NCI-H1417 treated with DMSO at 0.1 percent for 48 hours (cell line): Measurements from ENCODE around the gene UBE2G2.

Experiments used
- DNase-seq: peaks from one replicate; lab custom pipeline; 2025; lab: John Stamatoyannopoulos, UW

The UBE2G2 gene

DNA sequence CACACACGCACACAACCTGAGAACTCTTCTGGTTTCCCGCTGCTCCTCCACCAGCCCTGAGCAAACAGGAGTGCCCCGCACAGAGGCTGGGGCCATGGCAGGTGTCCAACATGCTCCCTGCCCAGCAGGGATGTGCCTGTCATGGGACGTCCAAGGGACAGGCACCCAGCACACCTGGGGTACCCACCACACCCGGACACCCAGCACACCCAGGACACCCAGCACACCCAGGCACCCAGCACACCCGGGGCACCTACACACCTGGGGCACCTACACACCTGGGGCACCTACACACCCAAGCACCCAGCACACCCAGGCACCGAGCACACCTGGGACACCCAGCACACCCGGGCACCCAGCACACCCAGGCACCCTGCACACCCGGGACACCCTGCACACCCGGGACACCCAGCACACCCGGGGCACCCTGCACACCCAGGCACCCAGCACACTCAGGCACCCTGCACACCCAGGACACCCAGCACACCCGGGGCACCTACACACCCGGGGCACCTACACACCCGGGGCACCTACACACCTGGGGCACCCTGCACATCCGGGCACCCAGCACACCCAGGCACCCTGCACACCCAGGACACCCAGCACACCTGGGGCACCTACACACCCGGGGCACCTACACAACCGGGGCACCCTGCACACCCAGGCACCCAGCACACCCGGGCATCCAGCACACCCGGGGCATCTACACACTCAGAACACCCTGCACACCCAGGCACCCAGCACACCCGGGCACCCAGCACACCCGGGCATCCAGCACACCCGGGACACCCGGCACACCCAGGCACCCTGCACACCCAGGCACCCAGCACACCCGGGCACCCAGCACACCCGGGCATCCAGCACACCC lies 37.9 kb downstream of the UBE2G2 start:
- no peak for DNase-seq

DNA sequence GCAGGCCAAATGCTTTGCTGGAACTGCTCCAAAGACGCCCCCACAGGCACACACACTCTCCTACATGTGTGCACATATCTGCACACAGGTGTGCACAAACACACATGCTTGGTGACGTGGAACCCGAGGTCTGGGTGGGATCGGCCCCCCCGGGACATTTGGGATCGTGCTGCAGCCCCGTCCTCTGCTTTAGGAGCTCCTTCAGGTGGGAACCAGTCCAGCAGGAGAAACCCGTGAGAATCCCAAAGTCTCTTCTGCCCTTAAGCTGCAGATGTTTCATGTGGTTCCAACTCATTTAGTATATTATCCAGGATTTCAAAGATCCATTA lies 38.6 kb downstream of the UBE2G2 start:
- DNase-seq = no peak

DNA sequence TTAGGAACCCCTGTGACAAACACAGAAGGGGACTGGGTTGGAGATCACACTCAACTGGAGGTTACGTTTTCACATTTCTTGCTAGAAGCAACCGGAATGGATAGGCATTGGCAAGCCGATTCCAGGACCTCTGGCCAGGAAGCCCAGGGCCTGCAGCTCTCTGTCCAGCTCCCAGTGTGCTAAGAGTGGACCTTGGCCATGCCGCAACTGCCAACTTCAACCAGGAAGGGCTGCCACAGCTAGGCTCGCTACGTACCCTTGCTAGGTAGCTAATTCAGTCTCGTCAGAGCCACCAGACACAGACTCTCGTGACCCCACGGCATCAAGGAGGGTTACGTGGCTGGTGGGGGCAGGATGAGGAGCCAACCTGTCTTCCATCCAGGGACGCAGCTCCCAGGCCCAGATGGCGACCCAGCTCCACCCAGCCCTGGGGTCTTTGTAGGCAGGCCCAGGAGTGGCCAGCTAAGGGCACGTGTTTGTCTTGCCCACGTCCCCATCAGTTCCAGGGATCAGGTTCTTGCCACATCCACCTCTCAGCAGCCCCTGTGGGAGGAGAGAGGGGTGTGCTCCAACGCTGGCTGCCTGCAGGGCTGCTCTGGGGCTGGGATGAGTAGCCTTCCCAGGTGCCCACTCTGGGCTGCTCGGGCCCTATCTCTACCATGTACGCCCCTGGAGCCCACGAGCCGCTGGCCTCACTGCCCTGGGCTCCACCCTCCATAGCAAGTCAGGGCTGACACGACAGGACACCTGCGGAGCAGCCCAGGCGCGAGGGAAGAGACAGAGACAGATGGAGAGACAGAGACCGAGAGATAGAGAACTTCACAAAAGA lies 39.2 kb downstream of the UBE2G2 start:
- no peak for DNase-seq

GRCh38 chr21:44761747-44762208 lies 39.8 kb downstream of the UBE2G2 start:
- no peak for DNase-seq

DNA sequence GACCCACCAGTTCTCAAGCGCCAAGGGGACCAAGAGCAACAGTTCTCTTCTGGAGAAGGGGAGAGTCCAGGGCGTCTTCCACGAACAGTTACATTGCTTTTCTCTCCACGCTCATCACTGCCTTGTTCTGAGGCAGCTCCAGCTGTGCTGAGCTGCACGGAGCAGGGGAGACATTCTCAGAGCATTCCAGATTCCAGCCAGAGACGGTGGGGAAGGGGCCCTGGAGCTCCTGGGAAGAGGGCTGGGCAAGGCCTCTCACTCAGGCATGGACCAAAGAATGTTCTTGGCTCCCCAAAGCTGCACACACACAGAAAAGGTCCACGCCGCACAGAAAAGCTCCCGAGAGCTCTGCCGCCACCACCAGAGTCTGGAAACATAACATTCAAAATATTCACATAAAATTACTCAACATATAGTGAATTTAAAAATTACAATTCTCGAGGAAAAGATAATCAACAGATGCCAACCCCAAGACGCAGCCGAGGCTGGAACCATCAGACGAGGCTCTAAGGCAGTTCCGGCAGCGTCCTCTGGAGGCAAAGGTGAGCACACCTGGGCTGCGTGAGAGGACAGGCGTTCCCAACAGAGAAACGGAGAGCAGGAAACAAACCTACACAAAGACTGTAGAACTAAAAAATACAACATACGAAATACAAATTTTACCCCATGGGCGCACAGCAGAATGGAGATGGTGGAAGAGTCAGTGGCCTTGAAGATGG lies 40.5 kb downstream of the UBE2G2 start:
- DNase-seq = no peak

DNA sequence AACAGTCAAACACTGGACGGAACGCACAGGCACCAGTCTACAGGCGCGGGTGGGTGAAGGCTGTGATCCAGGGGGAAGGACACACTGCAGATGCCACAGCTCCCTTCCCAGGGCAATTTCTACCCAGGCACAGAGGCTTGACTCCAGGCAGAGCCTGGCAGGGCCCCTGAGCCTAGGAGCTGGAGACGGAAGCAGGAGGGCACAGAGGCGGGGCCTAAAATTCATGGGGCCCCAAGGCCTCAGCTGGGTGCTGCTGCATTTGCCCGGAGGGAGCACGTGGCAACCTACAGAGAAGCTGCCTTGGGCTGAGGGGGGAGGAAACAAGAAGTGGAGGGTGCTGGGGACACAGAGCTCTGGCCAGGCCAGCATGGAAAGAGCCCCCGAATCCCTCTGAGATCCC lies 41.2 kb downstream of the UBE2G2 start:
- no peak for DNase-seq

DNA sequence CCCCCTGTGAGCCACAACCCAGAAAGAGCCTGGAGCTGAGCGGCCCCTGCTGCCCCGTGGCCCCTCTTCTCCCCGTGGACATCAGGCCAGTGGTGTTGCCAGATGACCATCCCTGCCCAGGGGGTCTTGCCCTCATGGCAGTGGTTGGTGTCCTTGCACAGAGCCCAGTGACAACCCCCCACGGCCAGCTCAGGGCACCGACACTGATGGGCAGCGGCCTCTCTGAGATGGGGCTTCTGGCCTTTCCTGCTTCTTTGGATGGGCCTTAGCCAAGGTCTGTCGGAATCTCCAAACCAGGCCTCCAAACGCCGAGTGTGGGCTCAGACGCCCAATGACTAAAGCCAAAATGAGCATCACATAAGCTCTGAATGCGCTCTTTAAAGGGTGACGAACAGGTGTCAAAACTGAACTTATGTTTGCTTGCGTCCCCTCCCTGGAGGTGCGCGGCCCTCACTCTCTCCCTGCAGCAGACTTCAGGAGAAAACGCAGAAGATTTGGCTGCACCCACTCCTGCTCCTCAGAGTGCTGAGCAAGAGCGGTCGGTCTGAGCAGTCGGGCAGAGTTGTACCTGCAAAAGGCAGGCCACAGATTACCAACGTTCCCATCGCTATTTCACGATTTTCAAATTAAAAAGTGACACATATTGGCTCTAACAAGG lies 41.9 kb downstream of the UBE2G2 start:
- no peak for DNase-seq

GRCh38 chr21:44758781-44759627 lies 42.6 kb downstream of the UBE2G2 start:
- no peak for DNase-seq

- DNase-seq = no peak
Observed at GRCh38 chr21:44758141-44758561, 43.5 kb downstream of the UBE2G2 start.

- no peak for DNase-seq
Observed at GRCh38 chr21:44757731-44758130, 43.9 kb downstream of the UBE2G2 start.

- no peak for DNase-seq
Observed at GRCh38 chr21:44756423-44757185, 45.0 kb downstream of the UBE2G2 start.

DNA sequence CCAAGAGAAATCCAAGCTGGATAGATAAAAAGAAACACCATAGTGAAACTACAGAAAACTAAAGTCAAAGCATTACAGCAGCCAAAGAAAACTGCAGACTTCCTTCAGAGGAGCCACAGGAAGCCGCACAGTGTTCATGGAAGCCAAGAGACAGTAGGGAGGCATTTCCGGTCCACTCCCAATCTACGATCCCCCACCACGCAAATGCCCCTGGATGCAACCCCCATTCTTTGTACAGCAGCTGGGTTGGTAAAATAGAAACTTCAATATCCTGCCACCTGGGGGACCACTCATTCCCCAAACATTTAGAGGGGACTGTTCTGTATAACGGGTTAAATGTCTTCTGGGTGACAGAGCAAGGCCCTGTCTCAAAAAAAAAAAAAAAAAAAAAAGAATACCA lies 46.4 kb downstream of the UBE2G2 start:
- no peak for DNase-seq

GRCh38 chr21:44753357-44753756 lies 48.3 kb downstream of the UBE2G2 start:
- DNase-seq = no peak

DNA sequence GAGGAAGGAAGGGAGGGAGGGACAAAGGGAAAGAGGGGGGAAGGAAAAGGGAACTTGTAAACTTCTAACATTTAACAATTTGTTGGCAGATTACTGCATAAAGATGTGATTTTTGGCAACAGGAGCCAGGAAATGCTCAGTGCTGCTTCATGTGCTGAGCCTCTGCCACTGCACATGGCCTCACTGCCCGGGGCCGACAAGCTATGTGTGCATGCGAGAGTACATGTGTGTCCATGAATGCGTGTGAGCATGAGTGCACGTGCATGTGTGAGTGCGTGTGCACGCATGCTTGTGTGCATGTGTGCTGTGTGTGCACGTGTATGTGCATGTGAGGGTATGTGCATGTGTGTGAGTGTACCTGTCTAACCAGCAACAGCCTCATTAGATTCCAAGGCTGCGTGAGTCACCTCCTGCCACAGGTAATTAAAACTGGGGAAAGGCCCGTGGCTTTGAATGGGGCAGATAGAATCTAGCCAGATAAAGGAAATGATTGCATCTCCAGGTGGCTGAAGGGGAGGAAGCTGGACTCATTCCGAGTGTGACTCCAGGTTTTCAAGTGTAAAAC lies 48.9 kb downstream of the UBE2G2 start:
- DNase-seq = no peak

GRCh38 chr21:44751799-44752636 lies 49.6 kb downstream of the UBE2G2 start:
- no peak for DNase-seq

DNA sequence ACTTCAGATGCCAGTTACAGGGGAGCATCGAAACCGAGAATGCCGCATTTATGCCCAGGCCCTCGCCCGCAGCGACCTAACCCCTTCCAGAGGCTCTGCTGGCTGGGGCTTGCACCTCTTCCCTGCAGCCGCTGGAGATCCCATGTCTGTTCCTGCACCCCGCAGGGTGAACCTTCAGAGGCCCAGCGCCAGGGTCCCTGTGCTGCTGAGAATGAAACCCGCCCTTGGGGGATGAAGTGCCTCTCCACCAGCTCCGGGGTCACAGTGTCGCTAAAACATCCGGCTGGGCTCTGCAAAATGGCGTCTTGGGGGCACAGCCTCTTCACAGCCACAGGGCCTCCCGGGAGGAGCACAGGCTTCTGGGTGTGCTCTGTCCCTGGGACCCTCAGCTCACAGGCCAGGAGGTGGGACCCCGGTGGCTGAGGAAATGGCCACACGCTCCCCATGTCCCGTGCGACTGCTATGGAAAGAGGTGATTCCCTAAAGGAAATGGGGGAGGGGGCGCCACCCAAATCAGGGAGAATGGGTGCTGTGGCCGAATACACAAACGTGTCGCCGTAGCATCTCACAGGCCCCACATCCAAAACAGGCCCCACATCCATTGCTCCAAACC lies 50.3 kb downstream of the UBE2G2 start:
- DNase-seq = no peak

DNA sequence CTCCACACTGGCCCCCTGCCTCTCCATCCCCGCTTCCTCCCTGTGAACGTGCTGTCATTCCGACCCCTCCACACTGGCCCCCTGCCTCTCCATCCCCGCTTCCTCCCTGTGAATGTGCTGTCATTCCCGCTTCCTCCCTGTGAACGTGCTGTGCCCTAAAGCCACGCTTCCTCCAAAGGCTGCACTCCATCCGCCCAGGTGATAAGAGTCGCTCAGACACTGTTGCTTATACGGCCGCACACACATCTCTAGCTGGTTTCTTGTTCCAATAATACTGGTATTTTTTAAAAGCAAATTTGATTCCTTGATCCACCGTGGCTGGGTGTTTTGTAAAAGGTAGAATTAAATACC lies 51.0 kb downstream of the UBE2G2 start:
- no peak for DNase-seq

- no peak for DNase-seq
Observed at GRCh38 chr21:44749759-44750674, 51.6 kb downstream of the UBE2G2 start.
